PC-3 (cell line): ENCODE results near the gene KRTAP10-7. TPM values are rescaled to one million over a fixed set of nuclear protein-coding genes. Genes with fewer than 3 reads are reported as not detected.

Experiments used
- ATAC-seq: fragments of 200-7000 bp; cut with Tn5 transposase; 2 replicates; pipeline ENCODE4 v1.9.1; 2020; ENCODE audit warnings: mild to moderate bottlenecking, moderate library complexity
- BruUV-seq: library from RNA; stranded (reverse); fragments of 400-500 nt; replicated peaks from 2 replicates; lab custom pipeline; 2021; lab: Mats Ljungman, UMichigan
- CTCF ChIA-PET: fragments of 300-600 bp; sonication (Branson Sonifier 250); formaldehyde crosslinking; loops from one replicate; lab custom pipeline; 2022; ENCODE audit warnings: antibody characterized with exemption; lab: Charles Lee
- POLR2A ChIA-PET: fragments of 300-600 bp; sonication (Branson Sonifier 250); formaldehyde crosslinking; loops from one replicate; lab custom pipeline; 2022; ENCODE audit warnings: antibody characterized with exemption; ENCODE audit not compliant: unreplicated experiment; lab: Charles Lee
- DNase-seq: peaks from one replicate; pipeline ENCODE4 v3.0.0-alpha.2; 2015
- H2AFZ ChIP-seq: fragments of 300-600 bp; sonication (generic); 2 replicates; pipeline ENCODE4 v1.6.0; 2016; ENCODE audit warnings: antibody characterized with exemption, low read length
- H3F3A ChIP-seq: fragments of 300-600 bp; sonication (generic); one replicate; pipeline ENCODE4 v1.6.0; 2017; ENCODE audit warnings: antibody characterized with exemption, low read length, control low read depth, mild to moderate bottlenecking; ENCODE audit not compliant: unreplicated experiment
- H3K27ac ChIP-seq: fragments of 300-600 bp; sonication (generic); 2 replicates; pipeline ENCODE4 v1.5.1; 2016; ENCODE audit warnings: mild to moderate bottlenecking, low read length
- H3K27me3 ChIP-seq: fragments of 300-600 bp; sonication (generic); 2 replicates; pipeline ENCODE4 v1.6.1; 2016; ENCODE audit warnings: low read length, mixed read lengths
- H3K36me3 ChIP-seq: fragments of 300-600 bp; sonication (generic); 2 replicates; pipeline ENCODE4 v1.6.1; 2016; ENCODE audit warnings: low read depth, mixed run types, low read length, mixed read lengths
- H3K4me1 ChIP-seq: fragments of 300-600 bp; sonication (generic); 2 replicates; pipeline ENCODE4 v1.5.1; 2016; ENCODE audit warnings: low read length; ENCODE audit not compliant: insufficient read depth
- H3K4me2 ChIP-seq: fragments of 300-600 bp; sonication (generic); 2 replicates; pipeline ENCODE4 v1.6.0; 2016; ENCODE audit warnings: low read length
- H3K4me3 ChIP-seq: fragments of 300-600 bp; sonication (generic); 2 replicates; pipeline ENCODE4 v1.5.1; 2016; ENCODE audit warnings: mild to moderate bottlenecking, low read length, mixed read lengths
- H3K79me2 ChIP-seq: fragments of 300-600 bp; sonication (generic); 2 replicates; pipeline ENCODE4 v1.6.1; 2017; ENCODE audit warnings: low read length, mixed read lengths
- H3K9ac ChIP-seq: fragments of 300-600 bp; sonication (generic); 2 replicates; pipeline ENCODE4 v1.6.0; 2016; ENCODE audit warnings: mild to moderate bottlenecking, low read length
- H3K9me2 ChIP-seq: fragments of 300-600 bp; sonication (generic); replicated peaks from 2 replicates; pipeline ENCODE4 v1.6.1; 2016; ENCODE audit warnings: mixed run types, low read length, mixed read lengths
- H3K9me3 ChIP-seq: fragments of 300-600 bp; sonication (generic); 2 replicates; pipeline ENCODE4 v1.6.1; 2016; ENCODE audit warnings: low read length, mixed read lengths
- H4K20me1 ChIP-seq: fragments of 300-600 bp; sonication (generic); 2 replicates; pipeline ENCODE4 v1.6.1; 2016; ENCODE audit warnings: low read length, mixed read lengths
- CTCF ChIP-seq: fragments of 300-600 bp; sonication (generic); conservative IDR thresholded peaks from 2 replicates; pipeline ENCODE4 v1.5.1; 2017; ENCODE audit warnings: antibody characterized with exemption, low read depth, mild to moderate bottlenecking, low read length
- EZH2 ChIP-seq: fragments of 300-600 bp; sonication (generic); IDR thresholded peaks from one replicate; pipeline ENCODE4 v1.6.1; 2017; ENCODE audit warnings: antibody characterized with exemption, mild to moderate bottlenecking, low read length; ENCODE audit not compliant: unreplicated experiment
- EZH2phosphoT487 ChIP-seq: fragments of 300-600 bp; sonication (generic); IDR thresholded peaks from 2 replicates; pipeline ENCODE4 v1.6.1; 2018; ENCODE audit warnings: mild to moderate bottlenecking, antibody characterized with exemption, low read length, borderline replicate concordance
- intact Hi-C: fragments of 100-400 bp; cut with micrococcal nuclease; formaldehyde crosslinking; loops from 2 replicates; pipeline ENCODE4 v1.9.0; 2023
- total RNA-seq: library from RNA; depleted of rRNA; stranded (reverse); fragments of >200 nt; gene quantifications from 2 replicates; pipeline ENCODE4 v1.2.3, GENCODE V29; 2014

KRTAP10-7 gene
- total RNA-seq, 1 experiment from 2014 or later = not detected

GRCh38 chr21:44648557-44649311, 48.3 kb downstream of the KRTAP10-7 start:
- Histone ChIP-seq H3K9me3 (no peaks in the 10 kb centered on the region), H2AFZ (no peak overlapping the region), H3K9me2 (no peaks in the 10 kb centered on the region), H3K9ac (no peak overlapping the region), H3K27ac (no peak overlapping the region), H3K27me3 (no peaks in the 10 kb centered on the region), H3K4me1 (no peaks in the 10 kb centered on the region), H3K4me2 (no peak overlapping the region), H3K4me3 (no peak overlapping the region), H4K20me1 (no peaks in the 10 kb centered on the region), H3K79me2 (no peaks in the 10 kb centered on the region), H3F3A (no peaks in the 10 kb centered on the region), H3K36me3 (no peaks in the 10 kb centered on the region)
- BruUV-seq = no TSS peak
- no peak for ATAC-seq
- intact Hi-C loops = no loop called here
- POLR2A ChIA-PET = no interaction called here
- CTCF ChIA-PET = no interaction called here
- no peak for TF ChIP-seq EZH2phosphoT487
- no peak for TF ChIP-seq CTCF
- no peak for DNase-seq

- Histone ChIP-seq H3K27me3 (no peaks in the 10 kb centered on the region), H3K4me2 (no peak overlapping the region), H3K9me2 (no peaks in the 10 kb centered on the region), H3K4me1 (no peaks in the 10 kb centered on the region), H3K9ac (no peak overlapping the region), H3K36me3 (no peaks in the 10 kb centered on the region), H3K4me3 (no peak overlapping the region), H4K20me1 (no peaks in the 10 kb centered on the region), H3F3A (no peaks in the 10 kb centered on the region), H3K27ac (no peak overlapping the region), H3K9me3 (no peaks in the 10 kb centered on the region), H3K79me2 (no peaks in the 10 kb centered on the region), H2AFZ (no peak overlapping the region)
- POLR2A ChIA-PET = no interaction called here
- BruUV-seq = no TSS peak
- intact Hi-C loops = no loop called here
- TF ChIP-seq EZH2phosphoT487 (no peak), EZH2 (no peak), CTCF (no peak)
- DNase-seq = no peak
- CTCF ChIA-PET = no interaction called here
- ATAC-seq = no peak
Measured at GRCh38 chr21:44649521-44650100, 49.2 kb downstream of the KRTAP10-7 start.
